Measurements from ENCODE around the gene RNASE1.

RNASE1 gene

GRCh38 chr14:20798932-20799331 is 3.7 kb downstream of the RNASE1 start:
- no peak overlapping the region for H3K4me3 ChIP-seq (ENCODE audit: low read depth, low read length)
- TF ChIP-seq, protein P1, sequence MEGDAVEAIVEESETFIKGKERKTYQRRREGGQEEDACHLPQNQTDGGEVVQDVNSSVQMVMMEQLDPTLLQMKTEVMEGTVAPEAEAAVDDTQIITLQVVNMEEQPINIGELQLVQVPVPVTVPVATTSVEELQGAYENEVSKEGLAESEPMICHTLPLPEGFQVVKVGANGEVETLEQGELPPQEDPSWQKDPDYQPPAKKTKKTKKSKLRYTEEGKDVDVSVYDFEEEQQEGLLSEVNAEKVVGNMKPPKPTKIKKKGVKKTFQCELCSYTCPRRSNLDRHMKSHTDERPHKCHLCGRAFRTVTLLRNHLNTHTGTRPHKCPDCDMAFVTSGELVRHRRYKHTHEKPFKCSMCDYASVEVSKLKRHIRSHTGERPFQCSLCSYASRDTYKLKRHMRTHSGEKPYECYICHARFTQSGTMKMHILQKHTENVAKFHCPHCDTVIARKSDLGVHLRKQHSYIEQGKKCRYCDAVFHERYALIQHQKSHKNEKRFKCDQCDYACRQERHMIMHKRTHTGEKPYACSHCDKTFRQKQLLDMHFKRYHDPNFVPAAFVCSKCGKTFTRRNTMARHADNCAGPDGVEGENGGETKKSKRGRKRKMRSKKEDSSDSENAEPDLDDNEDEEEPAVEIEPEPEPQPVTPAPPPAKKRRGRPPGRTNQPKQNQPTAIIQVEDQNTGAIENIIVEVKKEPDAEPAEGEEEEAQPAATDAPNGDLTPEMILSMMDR (IDR thresholded peaks at IDR 0.05; ENCODE audit: insufficient read depth, low read length, missing control alignments) = no peak
- CTCF ChIA-PET = no interaction called here
- POLR2A ChIA-PET = no interaction called here
- DNase-seq (ENCODE audit: low read depth, low spot score) = no peak

DNA sequence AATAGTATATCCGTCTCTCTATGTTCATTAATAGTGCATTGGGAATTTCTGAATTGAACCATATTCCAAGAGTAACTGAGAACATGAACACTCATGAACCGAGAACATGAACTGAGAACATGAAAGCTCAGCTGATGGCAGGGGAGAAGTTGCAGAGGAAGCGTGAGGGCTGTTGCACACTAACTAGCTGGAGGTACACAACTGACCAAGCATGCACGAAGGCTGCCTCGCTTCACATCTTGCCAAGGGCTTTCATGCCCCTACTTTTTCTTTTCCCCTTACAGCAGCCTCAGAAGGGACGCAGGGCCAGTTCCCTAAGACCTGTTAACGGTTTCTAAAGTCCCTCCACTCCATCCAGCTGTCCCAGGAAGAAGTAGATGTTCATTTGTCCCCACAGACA is 4.3 kb downstream of the RNASE1 start:
- no peak for DNase-seq (ENCODE audit: low read depth, low spot score)
- H3K4me3 ChIP-seq (ENCODE audit: low read depth, low read length) = no peak overlapping the region
- POLR2A ChIA-PET = no interaction called here
- CTCF ChIA-PET = no interaction called here
- TF ChIP-seq, protein P1 (IDR thresholded peaks at IDR 0.05; ENCODE audit: insufficient read depth, low read length, missing control alignments) = no peak

DNA sequence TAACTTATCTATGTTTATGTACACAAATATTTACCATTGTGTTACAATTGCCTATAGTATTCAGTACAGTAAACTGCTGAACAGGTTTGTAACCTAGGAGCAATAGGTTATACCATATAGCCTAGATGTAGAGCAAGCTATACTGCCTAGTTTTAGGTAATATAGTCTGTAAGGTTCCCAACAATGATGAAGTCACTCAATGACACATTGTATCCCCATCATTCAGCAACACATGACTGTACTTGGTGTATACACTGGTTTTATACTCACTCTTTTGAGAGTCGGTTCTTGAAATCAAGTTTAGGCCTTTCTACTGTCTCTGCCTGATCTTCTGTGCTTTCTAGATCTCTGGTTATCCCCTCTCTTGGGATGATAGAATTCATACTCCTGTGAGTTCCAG is 5.5 kb downstream of the RNASE1 start:
- no peak overlapping the region for H3K4me3 ChIP-seq (ENCODE audit: low read depth, low read length)
- TF ChIP-seq, protein P1 (IDR thresholded peaks at IDR 0.05; ENCODE audit: insufficient read depth, low read length, missing control alignments) = no peak
- POLR2A ChIA-PET = no interaction called here
- DNase-seq (ENCODE audit: low read depth, low spot score) = no peak
- CTCF ChIA-PET = no interaction called here

- ChIA-PET POLR2A (no interaction called here), CTCF (no interaction called here)
- TF ChIP-seq, protein P1 (IDR thresholded peaks at IDR 0.05; ENCODE audit: insufficient read depth, low read length, missing control alignments) = no peak
- H3K4me3 ChIP-seq (ENCODE audit: low read depth, low read length) = no peak overlapping the region
- no peak for DNase-seq (ENCODE audit: low read depth, low spot score)
Observed at GRCh38 chr14:20794644-20795369, 7.8 kb downstream of the RNASE1 start.

DNA sequence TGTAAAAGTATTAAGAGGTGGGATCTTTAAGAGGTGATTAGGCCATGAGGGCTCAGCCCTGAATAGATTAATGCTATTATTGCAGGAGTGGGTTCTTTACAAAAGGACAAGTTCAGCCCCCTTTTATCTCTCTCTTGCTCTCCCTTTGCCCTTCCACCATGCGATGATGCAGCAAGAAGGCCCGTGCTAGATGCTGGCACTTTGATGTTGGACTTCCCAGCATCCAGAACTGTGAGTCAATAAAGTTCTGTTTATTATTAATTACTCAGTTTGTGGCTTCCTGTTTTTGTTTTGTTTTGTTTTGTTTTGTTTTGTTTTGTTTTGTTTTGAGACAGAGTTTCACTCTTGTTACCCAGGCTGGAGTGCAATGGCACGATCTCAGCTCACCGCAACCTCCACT is 10.1 kb downstream of the RNASE1 start:
- no peak for DNase-seq (ENCODE audit: low read depth, low spot score)
- ChIA-PET POLR2A (no interaction called here), CTCF (no interaction called here)
- H3K4me3 ChIP-seq (ENCODE audit: low read depth, low read length) = no peak overlapping the region
- TF ChIP-seq, protein P1 (IDR thresholded peaks at IDR 0.05; ENCODE audit: insufficient read depth, low read length, missing control alignments) = no peak

DNA sequence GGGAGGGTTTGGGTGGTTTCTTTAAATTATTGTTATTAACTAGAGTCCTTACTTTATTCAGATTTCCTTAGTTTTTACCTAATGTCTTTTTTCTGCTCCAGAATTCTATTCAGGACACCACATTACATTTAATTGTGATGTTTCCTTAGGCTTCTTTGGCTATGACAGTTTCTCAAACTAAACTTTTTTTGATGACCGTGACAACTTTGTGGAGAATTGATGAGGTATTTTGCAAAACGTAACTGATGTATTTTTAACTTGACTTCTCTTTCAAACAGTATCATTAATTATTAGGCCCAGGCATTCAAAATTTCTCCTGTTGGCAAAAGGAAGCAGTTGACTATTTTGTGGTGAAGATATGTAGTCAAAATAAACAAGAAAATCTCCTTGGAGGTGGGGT is 11.0 kb downstream of the RNASE1 start:
- ChIA-PET CTCF (no interaction called here), POLR2A (no interaction called here)
- H3K4me3 ChIP-seq (ENCODE audit: low read depth, low read length) = no peak overlapping the region
- DNase-seq (ENCODE audit: low read depth, low spot score) = no peak
- TF ChIP-seq, protein P1 (IDR thresholded peaks at IDR 0.05; ENCODE audit: insufficient read depth, low read length, missing control alignments) = no peak
